Measurements from ENCODE around the gene ZBTB7B.

ZBTB7B gene

GRCh38 chr1:155026588-155026987 lies 24.0 kb downstream of the ZBTB7B start:
- peak; percentile 58 for DNase-seq (ENCODE audit: low read depth)
- no peak overlapping the region for H3K4me3 ChIP-seq (ENCODE audit: low read length)
- TF ChIP-seq CTCF (IDR thresholded peaks at IDR 0.05; ENCODE audit: insufficient read depth, low read depth, low read length, missing control alignments) = no peak

DNA sequence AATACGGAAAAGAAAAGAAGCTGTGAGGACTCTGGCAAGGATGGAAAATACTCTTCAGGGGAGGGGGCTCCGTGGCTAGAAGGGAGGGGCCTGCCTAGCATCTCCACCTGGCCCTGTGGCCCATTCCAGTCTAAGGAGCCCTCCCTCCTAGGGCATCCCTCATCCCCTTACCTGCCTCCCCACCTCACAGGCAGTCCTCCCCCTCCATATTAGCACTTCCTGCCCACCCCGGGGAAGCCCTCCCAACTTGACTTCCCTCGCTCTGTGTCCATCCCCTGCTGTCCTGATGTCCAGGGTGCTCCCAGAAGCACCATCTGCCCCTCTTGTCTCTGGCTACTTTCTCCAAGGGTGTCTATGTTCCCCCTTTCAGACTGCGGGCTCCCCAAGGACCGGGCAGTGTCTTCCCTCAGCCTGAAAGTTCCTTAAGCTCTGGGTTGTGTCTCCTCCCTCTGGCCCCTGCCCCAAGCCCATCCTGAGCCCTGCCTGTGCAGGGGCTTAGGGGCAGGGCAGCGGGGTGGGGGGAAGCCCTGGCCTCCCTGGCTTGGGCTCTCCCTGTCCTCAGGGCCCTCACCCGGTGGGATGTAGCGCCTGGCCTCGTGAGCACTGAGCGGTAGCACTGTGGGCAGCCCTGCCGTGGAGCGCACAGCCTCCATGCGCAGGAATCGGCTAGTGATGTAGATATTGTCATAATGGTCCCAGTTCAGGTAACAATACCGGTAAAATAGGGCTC lies 27.1 kb downstream of the ZBTB7B start:
- TF ChIP-seq CTCF (IDR thresholded peaks at IDR 0.05; ENCODE audit: insufficient read depth, low read depth, low read length, missing control alignments) = no peak
- no peak for DNase-seq (ENCODE audit: low read depth)
- no peak overlapping the region for H3K4me3 ChIP-seq (ENCODE audit: low read length)

DNA sequence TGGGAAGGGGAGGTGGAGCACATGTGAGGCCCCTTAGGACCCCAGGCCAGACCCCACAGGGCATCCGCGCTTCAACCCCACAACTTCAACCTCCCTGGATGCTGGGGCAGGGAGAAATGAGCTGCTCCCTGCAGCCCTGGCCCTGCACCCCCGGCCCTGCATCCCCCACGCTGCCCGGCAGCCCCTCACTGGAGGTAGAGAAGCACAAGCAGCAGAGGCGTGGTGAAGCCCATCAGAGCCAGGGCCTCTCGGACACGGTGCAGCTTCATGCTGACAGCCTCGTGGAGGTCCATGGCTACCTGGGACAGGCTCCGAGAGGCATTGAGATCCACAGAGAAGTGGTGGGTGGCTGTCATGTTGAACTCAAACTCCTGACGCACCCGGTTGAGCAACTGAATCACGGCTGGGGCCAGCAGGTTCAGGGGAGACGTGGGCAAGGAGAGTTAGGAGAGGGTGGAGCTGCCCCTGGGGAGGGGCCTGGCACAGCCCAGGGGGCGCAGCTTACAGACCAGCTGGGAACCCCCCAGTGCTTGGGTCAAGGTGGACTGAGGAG lies 27.7 kb downstream of the ZBTB7B start:
- no peak for DNase-seq (ENCODE audit: low read depth)
- TF ChIP-seq CTCF (IDR thresholded peaks at IDR 0.05; ENCODE audit: insufficient read depth, low read depth, low read length, missing control alignments) = no peak
- H3K4me3 ChIP-seq (ENCODE audit: low read length) = no peak overlapping the region

DNA sequence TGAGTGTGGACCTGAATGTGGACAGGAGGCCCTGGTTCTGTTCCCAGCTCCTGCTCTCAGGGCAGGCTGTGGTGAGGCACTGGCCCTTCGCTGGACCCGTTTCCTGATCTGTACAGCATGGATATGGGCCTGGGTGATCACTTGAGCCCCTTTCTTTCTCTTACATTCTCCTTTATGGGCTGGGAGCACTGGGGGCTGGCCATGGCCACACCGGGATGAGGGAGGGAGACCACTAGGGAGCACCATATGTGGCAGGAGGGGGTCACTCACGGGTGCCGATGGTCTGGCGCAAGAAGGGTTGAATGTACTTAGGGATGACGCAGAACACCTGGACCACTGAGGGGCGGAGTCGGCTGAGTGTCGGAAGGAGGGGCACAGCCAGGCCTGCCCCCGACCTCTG lies 28.3 kb downstream of the ZBTB7B start:
- TF ChIP-seq CTCF (IDR thresholded peaks at IDR 0.05; ENCODE audit: insufficient read depth, low read depth, low read length, missing control alignments) = no peak
- DNase-seq (ENCODE audit: low read depth) = no peak
- H3K4me3 ChIP-seq (ENCODE audit: low read length) = no peak overlapping the region

DNA sequence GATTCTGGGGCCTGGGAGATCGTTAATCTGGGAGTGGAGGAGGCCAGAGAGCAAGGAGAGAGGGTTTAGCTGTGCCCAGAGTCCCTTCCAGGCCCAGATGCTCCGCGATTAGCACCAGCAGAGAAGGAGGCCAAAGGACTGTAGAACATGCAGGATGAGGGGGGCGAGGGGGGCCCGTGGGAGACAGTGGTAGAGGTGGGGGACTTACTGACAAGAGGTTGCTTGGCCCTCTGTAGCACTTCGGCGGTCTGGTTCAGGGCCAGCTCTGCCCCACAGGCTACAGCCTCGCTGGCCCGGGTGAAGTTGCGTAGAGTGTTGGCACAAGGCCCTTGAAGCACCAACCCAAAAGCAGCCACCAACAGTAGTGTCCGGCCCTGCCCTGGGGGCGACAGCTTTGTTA lies 30.3 kb downstream of the ZBTB7B start:
- no peak for TF ChIP-seq CTCF (IDR thresholded peaks at IDR 0.05; ENCODE audit: insufficient read depth, low read depth, low read length, missing control alignments)
- no peak overlapping the region for H3K4me3 ChIP-seq (ENCODE audit: low read length)

GRCh38 chr1:155033524-155033923 lies 30.9 kb downstream of the ZBTB7B start, which contains the start of the genes DCST1 and DCST2:
TSS of gene DCST1 (plus strand) at chr1:155033824. CDS start at chr1:155034037, 213 bp downstream.
TSS of gene DCST2 (minus strand) at chr1:155033781. CDS start at chr1:155033701, 80 bp downstream.
- no peak for TF ChIP-seq CTCF (IDR thresholded peaks at IDR 0.05; ENCODE audit: insufficient read depth, low read depth, low read length, missing control alignments)
- no peak for DNase-seq (ENCODE audit: low read depth)
- H3K4me3 ChIP-seq (ENCODE audit: low read length) = no peak within 1 kb of the TSS

More for the DNA sequence above, 30.3 kb downstream of the ZBTB7B start:
- DNase-seq (ENCODE audit: low read depth) = no peak
